GM10847 (cell line): ENCODE results near the gene NBDY.

ENCODE experiments used
- POLR2A ChIP-seq: IDR thresholded peaks from 2 replicates; pipeline ENCODE4 v1.6.1; 2011; ENCODE audit not compliant: insufficient read length; ENCODE audit errors: extremely low read depth

NBDY gene

GRCh38 chrX:56763556-56764152, 34.6 kb downstream of the NBDY start:
- no peak for TF ChIP-seq POLR2A

GRCh38 chrX:56764153-56764974, 35.3 kb downstream of the NBDY start:
- no peak for TF ChIP-seq POLR2A

GRCh38 chrX:56764975-56765791, 36.1 kb downstream of the NBDY start:
- TF ChIP-seq POLR2A = no peak

GRCh38 chrX:56765811-56766553, 36.9 kb downstream of the NBDY start:
- TF ChIP-seq POLR2A = no peak

GRCh38 chrX:56766554-56767347, 37.7 kb downstream of the NBDY start:
- no peak for TF ChIP-seq POLR2A

GRCh38 chrX:56782352-56782751, 53.3 kb downstream of the NBDY start:
- TF ChIP-seq POLR2A = no peak

GRCh38 chrX:56782791-56783449, 53.9 kb downstream of the NBDY start:
- TF ChIP-seq POLR2A = no peak

- TF ChIP-seq POLR2A = no peak
Observed at GRCh38 chrX:56783450-56783831, 54.4 kb downstream of the NBDY start.

- TF ChIP-seq POLR2A = no peak
Observed at GRCh38 chrX:56783996-56784620, 55.1 kb downstream of the NBDY start.

GRCh38 chrX:56784666-56785065, 55.6 kb downstream of the NBDY start:
- TF ChIP-seq POLR2A = no peak

- TF ChIP-seq POLR2A = no peak
Observed at GRCh38 chrX:56785442-56785841, 56.4 kb downstream of the NBDY start.

- no peak for TF ChIP-seq POLR2A
Observed at GRCh38 chrX:56786889-56787733, 58.1 kb downstream of the NBDY start.

GRCh38 chrX:56787734-56788152, 58.7 kb downstream of the NBDY start:
- TF ChIP-seq POLR2A = no peak
